Inflammatory macrophage (primary cell): ENCODE data around the gene SLC9A9.

Source experiments
- DNase-seq, 2 donors: peaks; one replicate each; pipeline ENCODE4 v3.0.0-alpha.2; 2020 to 2022

The SLC9A9 gene

GRCh38 chr3:143596957-143597642 lies 251.2 kb downstream of the SLC9A9 start:
- DNase-seq, result no peak

DNA sequence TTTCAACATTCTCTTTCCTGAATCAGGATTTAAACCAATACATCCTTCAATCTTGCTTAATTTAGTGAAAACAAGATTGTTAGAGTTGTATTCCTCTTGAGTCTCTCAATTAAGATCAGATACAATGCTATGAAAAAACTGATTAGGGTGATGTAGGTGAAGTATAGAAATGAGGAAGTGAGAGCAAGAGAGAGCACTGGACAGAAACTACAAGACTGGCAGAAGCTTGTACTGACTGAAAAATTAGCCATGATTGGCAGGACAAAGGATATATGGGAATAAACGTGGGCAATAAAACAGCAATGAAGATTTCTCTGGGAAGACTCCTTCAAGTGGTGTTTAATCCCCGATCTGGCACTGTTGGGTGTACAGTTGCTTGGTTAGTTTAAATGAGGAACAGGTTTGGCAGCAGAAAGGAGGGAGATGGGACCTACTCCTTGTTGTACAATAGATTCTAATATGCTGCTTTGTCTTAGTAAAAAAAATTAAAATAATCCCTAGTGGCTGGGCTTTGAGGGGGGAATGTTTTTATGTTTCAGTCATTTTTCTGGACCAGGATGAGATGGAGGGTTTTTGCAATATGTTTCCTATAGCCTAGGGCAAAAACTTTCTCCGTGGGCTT lies 252.7 kb downstream of the SLC9A9 start:
- DNase-seq, result peak in 1 of 2 donors; percentile 12

- DNase-seq, result no peak
These were observed 254.1 kb downstream of the SLC9A9 start for GRCh38 chr3:143594206-143594605.

DNA sequence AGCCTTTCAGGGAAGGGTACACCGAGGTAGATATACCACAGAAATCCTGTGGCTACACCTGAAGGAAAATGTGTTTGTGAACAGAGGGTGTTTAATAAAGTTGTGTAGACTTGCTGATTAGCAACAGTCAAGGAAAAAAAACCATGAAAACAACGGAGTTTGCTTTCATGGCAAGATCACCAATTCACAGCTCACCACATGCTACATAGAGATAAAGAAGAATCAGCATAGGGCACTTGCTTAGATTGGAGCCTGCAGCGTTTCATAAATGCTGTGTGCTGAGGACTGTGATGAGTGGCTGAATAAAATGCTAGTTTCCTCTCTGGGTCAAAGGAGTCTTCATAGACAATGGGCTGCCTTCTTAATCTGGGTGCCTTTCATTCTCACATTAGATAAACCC lies 257.6 kb downstream of the SLC9A9 start:
- no peak for DNase-seq

DNA sequence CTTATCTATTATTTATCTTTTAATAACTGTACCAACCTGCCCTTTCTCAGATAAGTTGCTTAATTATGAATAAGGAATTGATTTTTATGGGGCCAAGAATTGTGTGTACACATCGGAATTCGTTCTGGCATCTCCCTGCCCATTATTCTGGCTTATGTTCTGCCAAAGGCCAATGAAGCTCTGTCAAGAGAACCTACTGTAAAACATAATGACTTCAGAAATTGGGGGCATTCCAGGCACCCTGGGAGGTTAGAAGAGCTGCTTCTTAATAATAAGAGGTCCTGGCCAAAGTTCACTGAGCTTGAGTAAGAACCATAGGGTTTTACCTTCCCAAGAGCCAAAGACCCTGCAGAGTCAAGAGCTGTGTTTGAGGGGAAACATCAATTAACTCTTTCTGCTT lies 261.7 kb downstream of the SLC9A9 start:
- DNase-seq, result no peak

DNA sequence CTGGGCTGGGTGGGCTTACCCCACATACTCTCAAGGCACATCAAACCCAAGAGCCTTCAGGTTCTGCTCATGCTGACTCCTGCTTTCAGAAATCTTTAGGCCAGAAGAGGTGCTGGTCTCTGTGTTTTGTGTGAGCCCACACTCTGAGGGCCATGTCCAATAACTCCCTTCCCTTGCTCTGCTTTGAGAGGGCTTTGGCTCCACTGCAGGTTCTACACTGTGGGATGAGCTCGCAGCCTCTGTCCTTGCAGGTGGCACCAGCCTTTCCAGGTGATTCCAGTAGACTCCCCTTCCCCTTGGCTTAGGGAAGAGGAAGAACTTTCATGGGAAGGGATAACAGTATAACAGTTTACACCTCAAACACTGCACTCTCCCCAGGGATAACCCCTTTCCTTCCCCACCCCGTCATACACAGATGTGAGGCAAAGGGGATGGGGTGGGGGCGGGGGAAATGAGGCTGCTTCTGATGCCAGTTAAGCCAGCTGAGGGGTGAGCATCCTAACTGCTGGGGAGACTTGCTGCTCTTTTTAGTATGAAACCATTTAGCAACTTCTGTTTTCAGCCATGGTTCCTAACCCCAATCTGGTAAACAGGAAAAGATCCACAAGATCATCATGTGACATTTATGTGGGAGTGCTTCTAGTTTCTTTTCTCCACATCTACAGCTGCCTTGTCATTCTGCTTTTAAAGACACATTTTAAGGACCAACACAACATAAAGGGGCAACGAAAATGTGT lies 262.4 kb downstream of the SLC9A9 start:
- peak; percentile 86 to 87 for DNase-seq

DNA sequence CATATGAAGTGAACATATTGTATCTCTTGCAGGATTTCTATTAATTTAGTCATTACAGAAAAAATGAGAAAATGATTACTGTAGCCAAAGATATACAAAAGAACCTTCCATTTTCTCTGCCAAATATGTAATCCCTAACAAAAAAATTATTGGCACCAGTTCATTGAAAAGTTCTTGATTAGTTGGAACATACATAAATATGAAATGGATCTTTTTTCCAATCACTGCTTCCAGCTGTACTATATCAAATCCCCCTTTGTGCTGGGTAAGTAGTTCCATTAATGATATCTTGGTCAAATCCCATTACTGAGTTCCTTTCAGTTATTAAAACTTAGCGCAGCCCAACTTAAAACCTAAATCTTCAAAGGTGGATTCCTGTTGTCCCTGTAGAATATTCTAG lies 263.8 kb downstream of the SLC9A9 start:
- DNase-seq, result no peak

DNA sequence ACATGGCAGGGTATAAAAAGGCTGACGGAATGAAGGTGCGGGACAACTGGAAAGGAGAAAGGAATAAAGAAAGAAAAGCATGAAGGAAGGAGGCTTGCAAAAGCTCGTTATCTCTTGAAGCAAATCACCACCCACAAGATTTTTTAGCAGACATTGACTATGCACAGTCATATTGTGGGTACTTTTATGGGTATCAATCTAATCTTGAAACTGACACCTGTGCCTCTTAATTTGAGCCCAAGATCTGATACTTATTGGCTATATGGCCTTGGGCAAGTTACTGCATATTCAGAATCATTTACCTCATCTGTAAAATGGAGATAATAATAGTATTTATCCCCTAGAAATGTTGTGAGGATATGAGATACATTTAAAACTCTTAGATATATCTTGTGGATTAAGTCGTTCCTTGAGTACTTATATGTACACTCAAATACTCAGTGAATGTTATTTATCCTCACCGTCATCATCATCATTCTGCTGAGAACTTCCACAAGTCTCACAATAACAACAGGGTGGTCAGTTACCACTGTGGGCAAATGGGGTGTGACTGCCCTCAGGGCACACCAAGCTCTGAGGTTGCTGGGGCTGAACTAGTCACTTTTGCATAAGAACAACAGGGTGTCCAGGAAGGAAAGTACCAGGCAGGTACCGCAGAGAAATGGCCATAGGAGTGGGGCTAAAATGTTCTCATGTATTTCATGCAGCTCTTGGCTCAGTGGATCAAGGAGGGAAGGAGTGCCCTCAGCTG lies 266.1 kb downstream of the SLC9A9 start:
- DNase-seq, result no peak

GRCh38 chr3:143578810-143579435 lies 269.3 kb downstream of the SLC9A9 start:
- DNase-seq, result no peak

DNA sequence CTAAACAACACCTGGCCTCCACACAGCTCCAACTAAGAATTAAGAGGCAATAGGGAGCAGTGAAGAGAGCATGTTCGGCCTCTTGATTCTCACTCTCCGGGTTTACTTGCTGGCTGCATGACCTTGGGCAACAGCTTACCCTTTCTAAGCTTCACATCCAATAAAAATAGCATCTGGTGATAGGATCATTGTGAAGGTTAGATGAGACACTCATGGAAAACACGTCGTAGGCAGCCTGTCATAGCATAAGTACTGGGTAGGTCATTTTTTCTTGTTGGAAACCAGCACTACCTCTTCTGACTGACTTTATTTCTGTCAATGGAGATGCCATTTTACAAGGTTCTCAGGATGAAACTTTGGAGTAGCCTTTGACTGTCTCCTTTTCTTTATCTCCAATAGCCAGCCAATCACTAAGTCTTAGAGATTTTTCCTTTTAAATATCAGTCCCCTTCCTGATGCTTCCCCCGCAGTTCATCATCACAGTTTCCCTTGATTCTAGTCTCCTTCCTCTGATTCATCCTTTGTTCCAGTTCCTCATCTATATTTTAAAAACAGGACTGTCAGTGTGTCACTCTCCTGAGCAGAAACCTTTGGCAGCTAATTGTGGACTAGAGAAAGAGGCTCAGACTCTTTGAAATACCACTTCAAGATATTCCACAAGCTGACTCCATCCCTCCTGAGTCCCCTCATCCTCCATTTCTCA lies 271.5 kb downstream of the SLC9A9 start:
- no peak for DNase-seq

GRCh38 chr3:143574933-143575332 lies 273.3 kb downstream of the SLC9A9 start:
- DNase-seq, result no peak

- no peak for DNase-seq
These were observed 274.5 kb downstream of the SLC9A9 start for GRCh38 chr3:143573610-143574303.

GRCh38 chr3:143571548-143571947 lies 276.7 kb downstream of the SLC9A9 start:
- DNase-seq, result peak; percentile 22 to 36

- DNase-seq, result no peak
These were observed 280.4 kb downstream of the SLC9A9 start for GRCh38 chr3:143567823-143568222.

GRCh38 chr3:143565951-143566350 lies 282.3 kb downstream of the SLC9A9 start:
- DNase-seq, result peak; percentile 78 to 93

DNA sequence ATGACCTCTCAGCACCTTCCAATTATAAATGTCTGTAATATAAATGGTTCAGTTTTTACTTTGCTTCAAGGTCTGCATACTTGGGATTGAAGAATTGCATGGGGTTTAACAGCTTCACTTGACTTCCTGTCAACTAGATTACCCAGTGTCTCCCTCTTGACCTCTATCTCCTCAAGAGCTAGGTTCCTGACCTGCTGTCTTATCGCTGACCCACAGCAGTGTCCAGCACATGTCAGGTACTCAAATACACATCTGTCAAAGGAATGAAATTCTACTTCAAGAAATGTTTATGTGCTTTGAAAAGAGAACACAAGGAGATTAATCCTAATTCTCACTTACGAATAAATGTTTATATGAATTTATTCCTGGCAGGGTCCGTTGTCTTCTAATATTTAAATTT lies 284.5 kb downstream of the SLC9A9 start:
- no peak for DNase-seq

DNA sequence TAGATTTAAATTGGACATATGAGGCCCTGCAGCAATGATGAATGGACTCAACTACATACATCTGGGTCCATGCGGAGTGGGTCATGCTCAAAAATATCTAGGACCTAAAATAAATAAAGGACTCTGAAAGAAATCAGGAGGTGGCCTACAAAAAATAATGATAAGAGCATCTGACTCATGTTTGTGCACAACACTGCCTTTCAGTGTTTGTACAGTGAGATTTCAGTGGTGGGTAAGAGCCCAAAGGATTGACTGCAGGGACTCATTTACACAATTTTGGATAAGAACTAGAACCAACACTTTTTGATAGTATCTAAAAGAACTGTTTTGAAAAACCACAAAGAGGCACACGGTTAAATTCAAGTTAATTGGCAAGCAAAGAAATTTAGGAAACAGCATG lies 285.5 kb downstream of the SLC9A9 start:
- DNase-seq, result no peak

GRCh38 chr3:143559296-143559695 lies 289.0 kb downstream of the SLC9A9 start:
- DNase-seq, result no peak

GRCh38 chr3:143552851-143553250 lies 295.4 kb downstream of the SLC9A9 start:
- no peak for DNase-seq

GRCh38 chr3:143551761-143552160 lies 296.5 kb downstream of the SLC9A9 start:
- DNase-seq, result no peak

DNA sequence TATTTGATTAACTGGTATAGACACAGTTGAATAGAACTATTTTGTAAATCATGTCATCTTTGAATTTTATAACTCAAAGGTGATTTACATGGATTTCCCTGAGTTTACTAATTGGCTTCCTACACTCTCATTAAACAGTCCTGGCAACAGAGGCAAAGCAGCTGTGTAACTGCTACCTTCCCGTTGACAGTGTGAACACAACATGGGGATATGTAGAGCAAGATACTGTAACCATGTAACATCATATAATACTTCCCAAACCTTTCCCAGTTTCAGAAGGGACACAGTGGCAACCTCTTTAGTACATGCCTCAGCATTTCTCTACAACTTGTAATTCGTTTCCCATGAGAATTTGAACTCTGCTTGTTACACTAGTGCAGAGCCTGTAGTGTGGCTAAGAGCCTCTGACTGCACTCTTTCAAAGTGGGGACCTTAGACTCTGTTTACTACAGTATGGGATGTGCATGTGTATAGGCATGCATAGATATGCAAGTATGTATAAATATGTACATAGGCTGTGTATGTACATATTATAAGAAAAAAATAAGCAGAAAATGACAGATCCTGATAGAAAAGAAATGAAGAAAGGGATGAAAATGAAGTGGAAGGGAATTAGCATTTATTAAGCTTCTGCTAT lies 299.3 kb downstream of the SLC9A9 start:
- no peak for DNase-seq
